ENCODE measurements around the gene ADAM12. TPM values are rescaled to one million over a fixed set of nuclear protein-coding genes. Genes with fewer than 3 reads are reported as not detected.
A peak's percentile ranks its signal among the peaks of the same experiment; 100 is the strongest.

The ADAM12 gene
- total RNA-seq, 1 experiment from 2014 or later = 15.8 TPM

GRCh38 chr10:126417220-126417825 is 29.0 kb upstream of the ADAM12 start:
- H3K4me3 ChIP-seq = no peak overlapping the region
- H3K27me3 ChIP-seq = no peaks in the 10 kb centered on the region
- H3K9me3 ChIP-seq = no peaks in the 10 kb centered on the region
- no peak for DNase-seq
- H3K36me3 ChIP-seq = no peaks in the 10 kb centered on the region; the same call in 1 of the 2 replicates

- H3K27me3 ChIP-seq = no peaks in the 10 kb centered on the region
- no peaks in the 10 kb centered on the region; the same call in 1 of the 2 replicates for H3K36me3 ChIP-seq
- no peak overlapping the region for H3K4me3 ChIP-seq
- no peaks in the 10 kb centered on the region for H3K9me3 ChIP-seq
- DNase-seq = no peak
These were observed 21.5 kb upstream of the ADAM12 start for GRCh38 chr10:126409821-126410220.

- H3K4me3 ChIP-seq = no peak overlapping the region
- no peak for DNase-seq
- no peaks in the 10 kb centered on the region for H3K9me3 ChIP-seq
- no peaks in the 10 kb centered on the region; the same call in 1 of the 2 replicates for H3K36me3 ChIP-seq
- H3K27me3 ChIP-seq = no peaks in the 10 kb centered on the region
These were observed 20.8 kb upstream of the ADAM12 start for GRCh38 chr10:126408953-126409641.

GRCh38 chr10:126407831-126408230 is 19.6 kb upstream of the ADAM12 start:
- DNase-seq = peak; percentile 77
- H3K9me3 ChIP-seq = no peaks in the 10 kb centered on the region
- no peaks in the 10 kb centered on the region for H3K27me3 ChIP-seq
- H3K36me3 ChIP-seq = no peaks in the 10 kb centered on the region
- H3K4me3 ChIP-seq = no peak overlapping the region

- no peak for DNase-seq
These were observed 17.0 kb upstream of the ADAM12 start for GRCh38 chr10:126405239-126405775.

GRCh38 chr10:126402721-126403695 is 14.7 kb upstream of the ADAM12 start:
- no peaks in the 10 kb centered on the region for H3K36me3 ChIP-seq

More at GRCh38 chr10:126405239-126405775, 17.0 kb upstream of the ADAM12 start:
- H3K27me3 ChIP-seq = no peaks in the 10 kb centered on the region
- H3K4me3 ChIP-seq = no peak overlapping the region
- H3K9me3 ChIP-seq = no peaks in the 10 kb centered on the region
- no peaks in the 10 kb centered on the region for H3K36me3 ChIP-seq

GRCh38 chr10:126400641-126401040 is 12.4 kb upstream of the ADAM12 start:
- Histone ChIP-seq H3K4me3 (no peak overlapping the region), H3K36me3 (no peaks in the 10 kb centered on the region), H3K27me3 (no peaks in the 10 kb centered on the region), H3K9me3 (no peaks in the 10 kb centered on the region)
- no peak for DNase-seq

More at GRCh38 chr10:126402721-126403695, 14.7 kb upstream of the ADAM12 start:
- no peaks in the 10 kb centered on the region for H3K27me3 ChIP-seq
- no peak for DNase-seq
- no peak overlapping the region for H3K4me3 ChIP-seq
- no peaks in the 10 kb centered on the region for H3K9me3 ChIP-seq

- Histone ChIP-seq H3K27me3 (no peaks in the 10 kb centered on the region), H3K36me3 (no peaks in the 10 kb centered on the region), H3K9me3 (no peaks in the 10 kb centered on the region), H3K4me3 (no peak overlapping the region)
- DNase-seq = no peak
These were observed 10.6 kb upstream of the ADAM12 start for GRCh38 chr10:126398924-126399323.

GRCh38 chr10:126398383-126398743 is 10.1 kb upstream of the ADAM12 start:
- Histone ChIP-seq H3K27me3 (no peaks in the 10 kb centered on the region), H3K36me3 (no peaks in the 10 kb centered on the region), H3K4me3 (no peak overlapping the region), H3K9me3 (no peaks in the 10 kb centered on the region; the same call in 1 of the 2 replicates)
- DNase-seq = no peak

GRCh38 chr10:126397640-126398382 is 9.5 kb upstream of the ADAM12 start:
- DNase-seq = peak; percentile 87
- H3K9me3 ChIP-seq = no peaks in the 10 kb centered on the region; the same call in 1 of the 2 replicates
- no peak overlapping the region for H3K4me3 ChIP-seq
- no peaks in the 10 kb centered on the region for H3K27me3 ChIP-seq
- H3K36me3 ChIP-seq = no peaks in the 10 kb centered on the region

- Histone ChIP-seq H3K9me3 (no peaks in the 10 kb centered on the region; the same call in 1 of the 2 replicates), H3K27me3 (no peaks in the 10 kb centered on the region), H3K36me3 (no peaks in the 10 kb centered on the region), H3K4me3 (no peak overlapping the region)
- no peak for DNase-seq
These were observed 8.9 kb upstream of the ADAM12 start for GRCh38 chr10:126397156-126397555.

GRCh38 chr10:126394948-126395347 is 6.7 kb upstream of the ADAM12 start:
- H3K27me3 ChIP-seq = no peaks in the 10 kb centered on the region
- H3K4me3 ChIP-seq = no peak overlapping the region
- H3K9me3 ChIP-seq = no peaks in the 10 kb centered on the region; the same call in 1 of the 2 replicates
- DNase-seq = no peak
- H3K36me3 ChIP-seq = no peaks in the 10 kb centered on the region

GRCh38 chr10:126393076-126393475 is 4.8 kb upstream of the ADAM12 start:
- no peaks in the 10 kb centered on the region for H3K36me3 ChIP-seq
- DNase-seq = no peak
- no peaks in the 10 kb centered on the region for H3K27me3 ChIP-seq
- H3K4me3 ChIP-seq = no peak overlapping the region
- H3K9me3 ChIP-seq = no peaks in the 10 kb centered on the region; the same call in 1 of the 2 replicates

- no peak for DNase-seq
- no peaks in the 10 kb centered on the region; the same call in 1 of the 2 replicates for H3K9me3 ChIP-seq
- no peak overlapping the region for H3K4me3 ChIP-seq
- H3K36me3 ChIP-seq = no peaks in the 10 kb centered on the region
- H3K27me3 ChIP-seq = no peaks in the 10 kb centered on the region
These were observed 4.2 kb upstream of the ADAM12 start for GRCh38 chr10:126392469-126392868.

GRCh38 chr10:126392068-126392467 is 3.8 kb upstream of the ADAM12 start:
- H3K9me3 ChIP-seq = no peaks in the 10 kb centered on the region; the same call in 1 of the 2 replicates
- H3K27me3 ChIP-seq = no peaks in the 10 kb centered on the region
- no peak overlapping the region for H3K4me3 ChIP-seq

More at GRCh38 chr10:126392068-126392467, 3.8 kb upstream of the ADAM12 start:
- H3K36me3 ChIP-seq = no peaks in the 10 kb centered on the region
- DNase-seq = no peak
